Measurements from ENCODE around the gene SETD2. TPM values are rescaled to one million over a fixed set of nuclear protein-coding genes. Genes with fewer than 3 reads are reported as not detected.

SETD2 gene
- total RNA-seq, 1 experiment from 2014 or later = 38.0 TPM

DNA sequence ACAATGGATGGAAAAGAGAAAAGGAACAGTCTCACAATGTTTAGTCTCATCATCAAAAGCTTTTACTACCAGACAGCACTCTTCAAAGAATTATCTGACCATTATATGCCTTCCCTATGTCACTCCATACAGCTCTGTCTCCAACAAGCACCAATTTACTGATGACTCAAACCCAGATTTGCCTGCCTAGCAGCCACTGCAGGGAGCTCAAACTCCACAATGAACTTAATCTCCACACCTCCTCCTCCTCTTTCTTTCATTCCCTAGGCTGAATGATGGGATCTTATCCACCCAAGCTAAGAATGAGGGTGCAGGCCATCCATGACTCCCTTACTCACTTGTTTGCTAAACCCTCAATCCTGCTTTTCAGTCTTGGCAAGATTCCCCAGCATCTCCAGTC lies 139.0 kb downstream of the SETD2 start:
- POLR2A ChIA-PET = interaction anchor here (1.0 kb wide), 1 partner anchor 74 kb away, joined by 3 read pairs; no protein-coding TSS in a partner anchor
- H3K9me3 Mint-ChIP-seq (ENCODE audit: unreplicated experiment) = no peaks in the 10 kb centered on the region
- H3K4me1 Mint-ChIP-seq (ENCODE audit: insufficient read depth, unreplicated experiment) = peaks cover 17% of the 10 kb centered on the region
- CTCF ChIA-PET = interaction anchor here (0.6 to 0.7 kb wide), 2 partner anchors 17 to 68 kb away, joined by 3 read pairs; no protein-coding TSS in a partner anchor
- H3K27me3 Mint-ChIP-seq (ENCODE audit: insufficient read depth, unreplicated experiment) = no peaks in the 10 kb centered on the region
- DNase-seq (ENCODE audit: unreplicated experiment) = no peak
- no peak for TF ChIP-seq CTCF (IDR thresholded peaks at IDR 0.05; ENCODE audit: unreplicated experiment)
- BruUV-seq (replicated peaks) = no TSS peak
- H3K4me3 Mint-ChIP-seq (ENCODE audit: unreplicated experiment) = no peak overlapping the region
- peaks cover 35% of the 10 kb centered on the region for H3K36me3 Mint-ChIP-seq (ENCODE audit: insufficient read depth, unreplicated experiment)
- H3K27ac Mint-ChIP-seq (ENCODE audit: low read depth, unreplicated experiment) = no peak overlapping the region
- intact Hi-C loops (cut with micrococcal nuclease) = no loop called here

GRCh38 chr3:47022641-47023071 lies 141.3 kb downstream of the SETD2 start:
- no TSS peak for BruUV-seq (replicated peaks)
- intact Hi-C loops (cut with micrococcal nuclease) = no loop called here
- no peak overlapping the region for H3K4me3 Mint-ChIP-seq (ENCODE audit: unreplicated experiment)
- DNase-seq (ENCODE audit: unreplicated experiment) = no peak
- H3K4me1 Mint-ChIP-seq (ENCODE audit: insufficient read depth, unreplicated experiment) = peaks cover 20% of the 10 kb centered on the region
- POLR2A ChIA-PET = no interaction called here
- CTCF ChIA-PET = interaction anchor here (1.0 kb wide), 1 partner anchor 88 kb away, joined by 3 read pairs; no protein-coding TSS in a partner anchor
- no peaks in the 10 kb centered on the region for H3K27me3 Mint-ChIP-seq (ENCODE audit: insufficient read depth, unreplicated experiment)
- TF ChIP-seq CTCF (IDR thresholded peaks at IDR 0.05; ENCODE audit: unreplicated experiment) = no peak
- no peak overlapping the region for H3K27ac Mint-ChIP-seq (ENCODE audit: low read depth, unreplicated experiment)
- H3K9me3 Mint-ChIP-seq (ENCODE audit: unreplicated experiment) = no peaks in the 10 kb centered on the region
- peaks cover 44% of the 10 kb centered on the region for H3K36me3 Mint-ChIP-seq (ENCODE audit: insufficient read depth, unreplicated experiment)

- H3K36me3 Mint-ChIP-seq (ENCODE audit: insufficient read depth, unreplicated experiment) = peaks cover 38% of the 10 kb centered on the region
- no peak for TF ChIP-seq CTCF (IDR thresholded peaks at IDR 0.05; ENCODE audit: unreplicated experiment)
- peaks cover 16% of the 10 kb centered on the region for H3K4me1 Mint-ChIP-seq (ENCODE audit: insufficient read depth, unreplicated experiment)
- no peaks in the 10 kb centered on the region for H3K9me3 Mint-ChIP-seq (ENCODE audit: unreplicated experiment)
- intact Hi-C loops (cut with micrococcal nuclease) = no loop called here
- H3K27ac Mint-ChIP-seq (ENCODE audit: low read depth, unreplicated experiment) = peak overlapping the region; percentile 42
- CTCF ChIA-PET = interaction anchor here (0.6 to 1.4 kb wide), 3 partner anchors 9 to 331 kb away, joined by 3 to 5 read pairs (median 3); no protein-coding TSS in a partner anchor
- POLR2A ChIA-PET = interaction anchor here (1.4 kb wide), 1 partner anchor 9 kb away, joined by 3 read pairs; no protein-coding TSS in a partner anchor
- DNase-seq (ENCODE audit: unreplicated experiment) = no peak
- no peaks in the 10 kb centered on the region for H3K27me3 Mint-ChIP-seq (ENCODE audit: insufficient read depth, unreplicated experiment)
- no TSS peak for BruUV-seq (replicated peaks)
- no peak overlapping the region for H3K4me3 Mint-ChIP-seq (ENCODE audit: unreplicated experiment)
Measured at GRCh38 chr3:47020311-47020710, 143.6 kb downstream of the SETD2 start.

GRCh38 chr3:47019201-47019600 lies 144.7 kb downstream of the SETD2 start:
- Mint-ChIP-seq H3K4me3 (ENCODE audit: unreplicated experiment) (no peak overlapping the region), H3K27me3 (ENCODE audit: insufficient read depth, unreplicated experiment) (no peaks in the 10 kb centered on the region), H3K9me3 (ENCODE audit: unreplicated experiment) (no peaks in the 10 kb centered on the region), H3K27ac (ENCODE audit: low read depth, unreplicated experiment) (no peak overlapping the region), H3K4me1 (ENCODE audit: insufficient read depth, unreplicated experiment) (peaks cover 9% of the 10 kb centered on the region), H3K36me3 (ENCODE audit: insufficient read depth, unreplicated experiment) (peaks cover 43% of the 10 kb centered on the region)
- no peak for DNase-seq (ENCODE audit: unreplicated experiment)
- BruUV-seq (replicated peaks) = no TSS peak
- intact Hi-C loops (cut with micrococcal nuclease) = no loop called here
- POLR2A ChIA-PET = interaction anchor here (1.4 kb wide), 1 partner anchor 10 kb away, joined by 3 read pairs; no protein-coding TSS in a partner anchor
- CTCF ChIA-PET = no interaction called here
- TF ChIP-seq CTCF (IDR thresholded peaks at IDR 0.05; ENCODE audit: unreplicated experiment) = no peak
